PFSK-1 (cell line): ENCODE results near the gene CASP5.

Experiments used
- FOXP2 ChIP-seq: optimal IDR thresholded peaks from 2 replicates; pipeline ENCODE3; 2011; ENCODE audit warnings: borderline replicate concordance, control low read depth, inconsistent platforms; ENCODE audit not compliant: insufficient read depth; ENCODE audit errors: extremely low read length, extremely low read depth
- POLR2AphosphoS5 ChIP-seq: IDR thresholded peaks from 2 replicates; pipeline ENCODE4 v1.6.1; 2012; ENCODE audit warnings: low read depth, mild to moderate bottlenecking, control low read depth, low read length, moderate library complexity
- REST ChIP-seq, 2 experiments: IDR thresholded peaks; 2 replicates each; pipeline versions ENCODE4 v1.6.1 to v1.8.0; 2011 to 2012; ENCODE audit warnings: low read depth in 2 of 2, low read length in 2 of 2, control low read depth in 1 of 2, inconsistent platforms in 1 of 2, mild to moderate bottlenecking in 1 of 2, moderate library complexity in 1 of 2; ENCODE audit not compliant: insufficient read depth in 1 of 2
- SIN3A ChIP-seq: IDR thresholded peaks from 2 replicates; pipeline ENCODE4 v1.6.1; 2012; ENCODE audit warnings: mild to moderate bottlenecking, low read length, moderate library complexity, borderline replicate concordance; ENCODE audit not compliant: insufficient read depth
- TAF1 ChIP-seq: IDR thresholded peaks from 2 replicates; pipeline ENCODE4 v1.6.1; 2012; ENCODE audit warnings: low read length, control low read depth, borderline replicate concordance; ENCODE audit not compliant: insufficient read depth

Gene CASP5

GRCh38 chr11:105032495-105032894, 9.5 kb upstream of the CASP5 start:
- TF ChIP-seq FOXP2 (no peak), TAF1 (no peak), POLR2AphosphoS5 (no peak), SIN3A (no peak), REST (IDR thresholded peaks at IDR 0.05; ENCODE audit: insufficient read depth in 1 of 2, low read depth in 2 of 2, low read length in 2 of 2) (no peak)

DNA sequence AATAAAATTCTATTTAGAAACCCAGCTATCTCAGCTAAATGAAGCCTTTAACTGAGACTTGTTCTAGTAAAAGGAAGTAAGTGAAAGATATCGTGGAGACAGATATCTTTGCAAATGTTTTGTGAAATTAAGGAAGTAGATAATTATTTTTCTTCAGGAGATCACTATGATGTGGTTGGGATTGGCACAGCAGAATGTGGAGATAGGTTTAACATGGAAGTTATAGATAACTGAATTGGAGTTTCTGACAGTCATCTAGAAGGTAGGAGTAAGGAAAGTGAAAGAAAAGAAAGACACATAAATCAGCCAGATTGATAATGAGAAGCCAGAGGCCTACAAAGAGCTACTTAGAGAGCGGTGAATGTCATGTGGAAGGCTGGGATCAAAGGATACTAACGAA, 4.7 kb upstream of the CASP5 start:
- TF ChIP-seq SIN3A (no peak), REST (IDR thresholded peaks at IDR 0.05; ENCODE audit: insufficient read depth in 1 of 2, low read depth in 2 of 2, low read length in 2 of 2) (no peak), POLR2AphosphoS5 (no peak)

GRCh38 chr11:105024394-105024793, 1.4 kb upstream of the CASP5 start:
- TF ChIP-seq POLR2AphosphoS5 (no peak), FOXP2 (no peak)

DNA sequence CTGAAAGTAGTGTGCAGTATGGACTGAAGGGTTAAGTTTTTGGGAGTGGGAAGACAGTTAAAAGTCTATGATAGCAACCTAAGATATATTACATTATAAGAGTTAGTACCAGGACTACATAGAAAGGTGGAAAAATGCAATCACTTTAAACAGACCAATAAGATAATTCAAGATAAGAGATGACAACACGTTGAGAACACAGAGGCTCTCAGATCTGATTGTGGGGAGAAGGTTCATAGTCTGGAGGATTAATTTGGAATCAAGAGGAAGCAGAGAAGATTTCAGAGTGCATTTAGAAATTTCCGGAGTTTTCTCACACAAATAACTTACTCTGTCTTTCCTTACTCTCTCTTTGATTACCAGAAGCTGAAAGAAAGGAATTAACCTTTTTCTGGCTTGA, 441 bp downstream of the CASP5 start:
- TF ChIP-seq REST (IDR thresholded peaks at IDR 0.05; ENCODE audit: insufficient read depth in 1 of 2, low read depth in 2 of 2, low read length in 2 of 2) (no peak), TAF1 (no peak), FOXP2 (no peak), SIN3A (no peak), POLR2AphosphoS5 (no peak)

DNA sequence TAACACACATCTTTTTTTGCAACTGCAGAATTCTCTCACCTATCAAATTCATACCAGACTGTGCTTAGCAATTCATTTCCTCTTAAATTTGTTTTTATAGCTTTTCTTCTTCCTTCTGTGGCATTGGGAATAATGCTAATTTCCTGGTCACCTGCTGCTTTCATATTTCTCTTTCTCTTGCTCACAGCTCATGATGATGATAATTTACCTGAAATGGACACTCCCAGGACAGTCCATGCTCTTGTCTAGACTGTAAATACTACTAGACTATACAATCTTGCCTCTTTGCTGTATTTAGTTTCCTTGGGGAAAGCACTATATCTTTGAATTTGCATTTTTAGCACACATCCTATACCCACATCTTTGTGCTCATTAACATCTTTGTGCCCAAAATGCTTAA, 15.5 kb downstream of the CASP5 start:
- TF ChIP-seq REST (IDR thresholded peaks at IDR 0.05; ENCODE audit: insufficient read depth in 1 of 2, low read depth in 2 of 2, low read length in 2 of 2) (no peak), TAF1 (no peak), POLR2AphosphoS5 (no peak), FOXP2 (no peak), SIN3A (no peak)

DNA sequence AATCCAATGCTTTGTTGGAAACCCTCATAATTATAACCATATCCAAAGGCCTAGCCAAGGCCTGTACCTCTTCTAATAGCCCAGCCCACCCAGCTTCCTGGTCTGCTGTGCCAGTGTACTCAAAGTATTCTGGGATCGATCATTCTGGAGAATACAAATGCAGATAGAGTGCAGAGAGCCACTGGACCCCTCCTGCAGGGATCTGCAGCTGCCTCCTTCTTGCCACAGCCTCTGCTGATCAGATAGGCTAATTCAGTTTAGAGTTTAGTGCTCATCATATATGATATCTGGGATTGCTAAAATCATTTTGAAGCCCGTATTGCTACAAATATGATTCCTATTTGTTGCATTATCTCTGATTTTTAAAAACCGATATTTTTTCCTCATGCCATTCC, 17.5 kb downstream of the CASP5 start:
- no peak for TF ChIP-seq TAF1
